Raji (cell line): ENCODE data around the gene CACNA1B.

Experiments used
- POLR2A ChIP-seq: IDR thresholded peaks from 2 replicates; pipeline ENCODE4 v1.6.1; 2011; ENCODE audit warnings: low read depth, low read length, control low read depth; ENCODE audit not compliant: insufficient read depth

CACNA1B gene

GRCh38 chr9:138098908-138099791 is 221.6 kb downstream of the CACNA1B start:
- no peak for TF ChIP-seq POLR2A

GRCh38 chr9:138099803-138100598 is 222.4 kb downstream of the CACNA1B start:
- TF ChIP-seq POLR2A: no peak

GRCh38 chr9:138100711-138101350 is 223.2 kb downstream of the CACNA1B start:
- TF ChIP-seq POLR2A: no peak

- no peak for TF ChIP-seq POLR2A
Observed at GRCh38 chr9:138101444-138102234, 224.1 kb downstream of the CACNA1B start.

GRCh38 chr9:138102246-138103051 is 224.9 kb downstream of the CACNA1B start:
- TF ChIP-seq POLR2A: no peak

- TF ChIP-seq POLR2A: no peak
Observed at GRCh38 chr9:138103111-138103848, 225.7 kb downstream of the CACNA1B start.

- no peak for TF ChIP-seq POLR2A
Observed at GRCh38 chr9:138103849-138104206, 226.2 kb downstream of the CACNA1B start.

- no peak for TF ChIP-seq POLR2A
Observed at GRCh38 chr9:138104251-138105122, 226.9 kb downstream of the CACNA1B start.

GRCh38 chr9:138105123-138105415 is 227.5 kb downstream of the CACNA1B start:
- TF ChIP-seq POLR2A: no peak

GRCh38 chr9:138105561-138106505 is 228.3 kb downstream of the CACNA1B start:
- TF ChIP-seq POLR2A: no peak

- TF ChIP-seq POLR2A: no peak
Observed at GRCh38 chr9:138111607-138112006, 234.0 kb downstream of the CACNA1B start.

GRCh38 chr9:138112090-138112748 is 234.6 kb downstream of the CACNA1B start:
- no peak for TF ChIP-seq POLR2A
